ENCODE results near the gene SMG6.
A peak's percentile ranks its signal among the peaks of the same experiment; 100 is the strongest.
"Not testable (repeated sequence)": the region's sequence is repeated elsewhere in the genome, so short reads cannot be mapped to it uniquely, and the experiment has no call there.

Gene SMG6

DNA sequence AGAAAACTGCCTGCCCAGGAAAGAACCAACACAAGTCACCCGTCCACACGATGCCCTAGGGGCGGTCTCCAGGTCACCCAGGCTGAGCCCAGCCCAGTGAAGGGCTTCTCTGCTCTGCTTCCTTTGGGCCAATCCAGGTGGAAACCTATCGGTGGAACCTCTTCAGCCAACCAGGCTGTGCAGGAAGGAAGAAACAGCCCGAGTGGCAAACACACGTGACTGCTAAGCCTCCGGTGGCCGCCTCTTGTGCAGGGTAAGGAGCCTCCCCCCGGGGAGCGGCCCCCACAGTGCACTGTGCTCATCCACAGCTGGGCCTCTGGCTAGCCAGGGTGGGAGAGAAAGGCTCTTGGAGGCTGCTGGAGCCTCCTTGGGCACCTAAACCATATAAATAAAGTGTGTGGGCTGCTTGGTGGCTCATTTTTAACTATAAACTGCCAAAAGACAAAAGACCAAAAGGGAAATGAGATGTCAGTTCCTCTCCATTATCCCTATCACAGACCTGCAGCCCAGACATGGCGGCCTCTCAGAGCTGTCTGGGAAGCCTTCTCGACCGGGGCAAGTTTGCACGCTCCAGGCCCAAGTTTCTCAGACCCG lies 280.8 kb downstream of the SMG6 start:
- peaks cover 12% of the 10 kb centered on the region for H3K4me1 Mint-ChIP-seq
- H3K27me3 Mint-ChIP-seq, result peaks cover 24% of the 10 kb centered on the region
- no peak overlapping the region for H3K27ac Mint-ChIP-seq
- H3K36me3 Mint-ChIP-seq, result peaks cover 2% of the 10 kb centered on the region
- no peak for DNase-seq (ENCODE audit: low spot score in 2 of 2)
- no peaks in the 10 kb centered on the region for H3K9me3 Mint-ChIP-seq
- H3K4me3 Mint-ChIP-seq, result no peak overlapping the region
- no peak for ATAC-seq (ENCODE audit: low read depth)

GRCh38 chr17:2020721-2021120 lies 282.9 kb downstream of the SMG6 start:
- H3K4me3 Mint-ChIP-seq, result no peak overlapping the region
- H3K27me3 Mint-ChIP-seq, result peaks cover 13% of the 10 kb centered on the region
- no peaks in the 10 kb centered on the region for H3K36me3 Mint-ChIP-seq
- no peaks in the 10 kb centered on the region for H3K9me3 Mint-ChIP-seq
- peak overlapping the region; percentile 39 for H3K27ac Mint-ChIP-seq
- H3K4me1 Mint-ChIP-seq, result peaks cover 7% of the 10 kb centered on the region
- no peak for DNase-seq (ENCODE audit: low spot score in 2 of 2)
- ATAC-seq (ENCODE audit: low read depth), result no peak

DNA sequence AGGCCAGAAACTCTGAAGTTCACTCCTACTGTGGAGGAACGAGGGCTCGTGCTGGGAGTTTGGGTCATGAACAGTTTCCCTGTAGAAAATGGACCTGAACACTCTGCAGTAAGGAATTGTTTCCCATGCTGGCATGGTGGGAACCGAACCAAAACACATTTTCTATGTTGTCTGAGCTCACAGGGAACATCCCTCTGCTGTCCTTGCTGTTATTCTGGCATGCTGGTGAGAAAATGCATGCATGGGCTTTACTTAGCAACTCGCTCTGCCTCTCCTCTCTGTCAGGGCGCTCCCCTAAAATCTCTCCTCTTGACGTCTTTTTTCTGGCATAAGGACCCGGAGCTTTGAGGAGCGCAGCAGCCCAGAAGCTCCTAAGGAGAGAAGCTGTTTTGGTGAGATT lies 283.9 kb downstream of the SMG6 start:
- Mint-ChIP-seq H3K27me3 (peaks cover 14% of the 10 kb centered on the region), H3K36me3 (no peaks in the 10 kb centered on the region), H3K27ac (no peak overlapping the region), H3K9me3 (no peaks in the 10 kb centered on the region), H3K4me1 (peaks cover 5% of the 10 kb centered on the region), H3K4me3 (no peak overlapping the region)
- DNase-seq (ENCODE audit: low spot score in 2 of 2) (no peak), ATAC-seq (ENCODE audit: low read depth) (no peak)

- no peak for ATAC-seq (ENCODE audit: low read depth)
- no peak overlapping the region for H3K27ac Mint-ChIP-seq
- no peaks in the 10 kb centered on the region for H3K9me3 Mint-ChIP-seq
- H3K27me3 Mint-ChIP-seq, result peaks cover 18% of the 10 kb centered on the region
- no peaks in the 10 kb centered on the region for H3K36me3 Mint-ChIP-seq
- peaks cover 5% of the 10 kb centered on the region for H3K4me1 Mint-ChIP-seq
- no peak overlapping the region for H3K4me3 Mint-ChIP-seq
- DNase-seq (ENCODE audit: low spot score in 2 of 2), result no peak
Observed at GRCh38 chr17:2018716-2019510, 284.7 kb downstream of the SMG6 start.

- Mint-ChIP-seq H3K4me3 (no peak overlapping the region), H3K27ac (peak overlapping the region; percentile 28), H3K27me3 (peaks cover 22% of the 10 kb centered on the region), H3K9me3 (peaks cover 4% of the 10 kb centered on the region), H3K36me3 (no peaks in the 10 kb centered on the region), H3K4me1 (peaks cover 4% of the 10 kb centered on the region)
- DNase-seq (ENCODE audit: low spot score in 2 of 2) (no peak), ATAC-seq (ENCODE audit: low read depth) (peak; percentile 96)
Observed at GRCh38 chr17:2017274-2017941, 286.2 kb downstream of the SMG6 start.

DNA sequence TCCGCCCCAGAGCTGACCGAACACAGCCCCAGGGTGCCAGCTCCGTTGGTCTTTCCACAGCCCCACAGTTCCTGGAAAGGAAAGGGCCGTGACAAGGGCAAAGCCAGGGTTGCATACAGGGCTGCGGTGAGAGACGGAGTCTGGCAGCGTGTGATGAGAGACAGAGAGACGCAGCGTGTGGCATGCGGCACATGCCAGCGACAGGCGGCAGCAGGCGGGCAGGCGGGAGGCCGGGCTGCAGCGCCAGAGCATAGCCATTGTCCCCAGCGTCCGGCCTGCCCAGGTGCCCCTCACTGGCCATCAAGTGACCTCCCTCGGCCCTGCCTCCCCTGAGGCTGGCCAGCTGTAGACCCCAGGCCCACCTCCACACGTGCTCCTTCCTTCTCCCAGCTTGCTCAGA lies 287.1 kb downstream of the SMG6 start:
- ATAC-seq (ENCODE audit: low read depth) (no peak), DNase-seq (ENCODE audit: low spot score in 2 of 2) (no peak)
- H3K27me3 Mint-ChIP-seq, result peaks cover 27% of the 10 kb centered on the region
- H3K4me3 Mint-ChIP-seq, result no peak overlapping the region
- H3K4me1 Mint-ChIP-seq, result peaks cover 4% of the 10 kb centered on the region
- H3K9me3 Mint-ChIP-seq, result peaks cover 5% of the 10 kb centered on the region
- H3K27ac Mint-ChIP-seq, result no peak overlapping the region
- no peaks in the 10 kb centered on the region for H3K36me3 Mint-ChIP-seq

- no peak for ATAC-seq (ENCODE audit: low read depth)
- no peak overlapping the region for H3K4me3 Mint-ChIP-seq
- H3K9me3 Mint-ChIP-seq, result peaks cover 5% of the 10 kb centered on the region
- H3K4me1 Mint-ChIP-seq, result peaks cover 4% of the 10 kb centered on the region
- peaks cover 30% of the 10 kb centered on the region for H3K27me3 Mint-ChIP-seq
- DNase-seq (ENCODE audit: low spot score in 2 of 2), result no peak
- no peaks in the 10 kb centered on the region for H3K36me3 Mint-ChIP-seq
- no peak overlapping the region for H3K27ac Mint-ChIP-seq
Observed at GRCh38 chr17:2015314-2015713, 288.3 kb downstream of the SMG6 start.

DNA sequence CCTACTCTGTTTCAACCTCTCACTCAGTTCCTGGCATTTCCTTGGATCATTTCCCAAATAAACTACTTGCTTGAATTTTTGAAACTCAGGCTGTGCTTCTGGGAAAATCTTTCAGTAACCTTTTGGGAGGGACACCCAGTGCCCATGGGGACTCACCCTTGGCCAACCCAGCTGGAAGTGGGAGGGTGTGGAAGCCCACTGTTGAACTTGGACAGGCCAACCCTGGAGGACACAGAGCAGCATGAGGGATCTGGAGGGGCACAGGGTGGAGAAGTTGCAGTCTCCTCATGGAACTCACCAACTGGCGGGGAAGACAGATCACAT lies 289.6 kb downstream of the SMG6 start:
- H3K4me3 Mint-ChIP-seq, result no peak overlapping the region
- H3K36me3 Mint-ChIP-seq, result no peaks in the 10 kb centered on the region
- ATAC-seq (ENCODE audit: low read depth) (no peak), DNase-seq (ENCODE audit: low spot score in 2 of 2) (no peak)
- peaks cover 5% of the 10 kb centered on the region for H3K9me3 Mint-ChIP-seq
- H3K27ac Mint-ChIP-seq, result no peak overlapping the region
- peaks cover 29% of the 10 kb centered on the region for H3K27me3 Mint-ChIP-seq
- H3K4me1 Mint-ChIP-seq, result peaks cover 4% of the 10 kb centered on the region

DNA sequence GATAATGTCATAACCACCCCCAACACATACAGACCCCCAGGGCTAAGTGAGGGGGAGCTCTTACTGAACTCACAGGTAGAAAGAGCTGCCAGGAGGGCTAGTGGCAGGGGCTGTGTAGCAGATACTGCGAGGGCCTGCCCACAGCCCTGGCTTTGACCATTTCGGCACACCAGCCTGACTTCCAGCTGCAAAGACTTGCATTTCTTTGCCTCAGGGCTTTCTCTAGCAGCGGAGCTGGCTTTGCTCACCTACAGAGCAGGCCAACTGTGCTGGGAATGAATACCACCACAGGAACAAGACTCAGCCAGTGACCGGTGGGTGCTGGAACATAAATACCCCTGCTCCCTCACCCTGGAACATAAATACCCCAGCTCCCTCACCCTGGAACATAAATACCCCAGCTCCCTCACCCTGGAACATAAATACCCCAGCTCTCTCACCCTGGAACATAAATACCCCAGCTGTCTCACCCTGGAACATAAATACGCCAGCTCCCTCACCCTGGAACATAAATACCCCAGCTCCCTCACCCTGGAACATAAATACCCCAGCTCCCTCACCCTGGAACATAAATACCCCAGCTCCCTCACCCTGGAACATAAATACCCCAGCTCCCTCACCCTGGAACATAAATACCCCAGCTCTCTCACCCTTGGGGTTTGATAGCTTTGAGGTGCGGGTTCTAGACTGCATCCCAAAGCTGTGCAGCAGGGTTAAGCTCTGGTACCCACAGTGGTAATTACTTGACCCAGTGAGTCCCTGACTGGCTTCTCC lies 290.2 kb downstream of the SMG6 start:
- not testable (repeated sequence) for DNase-seq (ENCODE audit: low spot score in 2 of 2); H3K9me3 Mint-ChIP-seq; H3K27ac Mint-ChIP-seq; H3K4me1 Mint-ChIP-seq; H3K4me3 Mint-ChIP-seq; ATAC-seq (ENCODE audit: low read depth); H3K36me3 Mint-ChIP-seq
- peaks cover 32% of the 10 kb centered on the region for H3K27me3 Mint-ChIP-seq

DNA sequence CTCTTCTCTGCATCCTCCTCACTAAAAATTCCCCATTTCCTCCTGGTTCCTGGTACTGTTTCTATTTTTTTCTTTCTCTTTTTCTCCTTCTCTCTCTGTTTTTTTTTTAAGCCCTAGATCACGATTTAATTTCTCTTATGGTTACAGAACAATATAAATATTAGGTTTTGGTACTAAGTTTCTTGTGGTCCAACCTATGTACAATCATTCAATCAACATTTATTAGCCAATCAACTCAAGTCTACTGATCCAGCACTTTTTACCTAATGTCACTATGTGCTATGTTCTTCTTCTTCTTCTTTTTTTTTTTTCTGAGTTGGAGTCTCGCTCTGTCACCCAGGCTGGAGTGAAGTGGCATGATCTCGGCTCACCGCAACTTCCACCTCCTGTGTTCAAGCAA lies 291.1 kb downstream of the SMG6 start:
- no peak overlapping the region for H3K4me3 Mint-ChIP-seq
- DNase-seq (ENCODE audit: low spot score in 2 of 2) (no peak), ATAC-seq (ENCODE audit: low read depth) (no peak)
- no peaks in the 10 kb centered on the region for H3K4me1 Mint-ChIP-seq
- peaks cover 29% of the 10 kb centered on the region for H3K27me3 Mint-ChIP-seq
- H3K9me3 Mint-ChIP-seq, result peaks cover 5% of the 10 kb centered on the region
- H3K36me3 Mint-ChIP-seq, result no peaks in the 10 kb centered on the region
- H3K27ac Mint-ChIP-seq, result no peak overlapping the region

- H3K27me3 Mint-ChIP-seq, result peaks cover 29% of the 10 kb centered on the region
- no peaks in the 10 kb centered on the region for H3K36me3 Mint-ChIP-seq
- no peak overlapping the region for H3K27ac Mint-ChIP-seq
- no peak for ATAC-seq (ENCODE audit: low read depth)
- peaks cover 5% of the 10 kb centered on the region for H3K9me3 Mint-ChIP-seq
- DNase-seq (ENCODE audit: low spot score in 2 of 2), result no peak
- no peaks in the 10 kb centered on the region for H3K4me1 Mint-ChIP-seq
- H3K4me3 Mint-ChIP-seq, result no peak overlapping the region
Observed at GRCh38 chr17:2011411-2012371, 291.9 kb downstream of the SMG6 start.
